Anterior cingulate cortex (tissue), 58 donors: ENCODE results near the gene THAP5.

Experiments used
- DNase-seq, 58 donors: peaks; one replicate each; lab custom pipeline; 2025; lab: John Stamatoyannopoulos, UW

The THAP5 gene

DNA sequence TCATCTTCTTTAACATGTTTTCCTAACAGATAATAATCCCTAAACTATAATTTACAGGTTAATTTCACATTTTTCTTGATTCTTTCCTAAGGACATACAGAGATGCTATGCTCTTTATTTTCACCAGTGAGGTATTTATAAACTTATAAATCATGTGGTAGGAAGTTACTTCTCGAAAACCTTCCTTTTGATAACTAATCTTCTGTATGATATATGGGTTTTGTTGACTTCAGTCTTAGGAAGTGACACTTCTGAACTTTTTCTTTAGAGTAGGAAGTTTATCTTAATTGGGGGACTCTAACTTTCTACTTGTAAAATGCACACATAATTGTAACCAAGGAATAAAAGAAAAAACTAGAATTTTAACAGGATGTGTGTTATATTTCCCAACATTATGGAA, 33.8 kb downstream of the THAP5 start:
- no peak for DNase-seq

DNA sequence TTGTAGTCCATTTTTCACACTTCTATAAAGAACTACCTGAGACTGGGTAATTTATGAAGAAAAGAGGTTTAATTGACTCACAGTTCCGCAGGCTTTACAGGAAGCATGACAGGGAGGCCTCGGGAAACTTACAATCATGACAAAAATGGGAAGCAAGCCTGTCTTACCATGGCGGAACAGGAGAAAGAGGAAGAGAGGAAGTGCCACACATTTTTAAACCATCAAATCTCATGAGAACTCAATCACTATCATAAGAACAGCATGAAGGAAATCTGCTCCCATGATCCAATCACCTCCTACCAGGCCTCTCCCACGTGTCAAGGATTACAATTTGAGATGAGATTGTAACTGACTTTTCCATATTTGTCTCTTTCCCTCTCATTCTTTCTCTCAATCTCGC, 34.2 kb downstream of the THAP5 start:
- DNase-seq: no peak

DNA sequence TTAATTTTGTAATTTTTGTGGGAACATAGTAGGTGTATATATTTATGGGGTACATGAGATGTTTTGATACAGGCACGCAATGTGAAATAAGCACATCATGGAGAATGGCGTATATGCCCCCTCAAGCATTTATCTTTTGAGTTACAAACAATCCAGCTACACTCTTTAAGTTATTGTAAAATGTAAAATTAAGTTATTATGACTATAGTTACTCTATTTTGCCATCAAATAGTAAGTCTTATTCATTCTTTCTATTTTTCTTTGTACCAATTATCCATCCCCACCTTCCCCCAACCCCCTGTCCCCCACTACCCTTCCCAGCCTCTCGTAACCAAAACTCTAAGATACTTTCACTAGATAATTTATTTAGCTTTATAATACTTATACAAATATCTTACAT, 35.8 kb downstream of the THAP5 start:
- no peak for DNase-seq

DNA sequence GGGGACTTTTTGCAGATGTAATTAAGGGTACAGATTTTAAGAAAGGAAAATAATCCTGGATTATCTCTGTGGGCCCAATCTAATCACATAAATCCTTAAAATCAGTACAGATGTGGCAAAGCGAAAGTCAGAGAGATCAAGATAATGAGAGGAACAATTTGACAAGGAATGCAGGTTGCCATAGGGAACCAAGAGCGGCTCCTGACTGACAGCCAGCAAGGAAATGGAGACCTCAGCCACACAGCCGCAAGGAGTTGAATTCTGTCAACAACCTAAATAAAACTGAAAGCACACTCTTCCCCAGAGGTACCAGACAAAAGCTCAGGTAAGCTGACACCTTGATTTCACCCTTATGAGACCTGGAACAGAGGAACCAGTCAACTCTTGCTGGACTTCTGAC, 40.2 kb downstream of the THAP5 start:
- DNase-seq: no peak

DNA sequence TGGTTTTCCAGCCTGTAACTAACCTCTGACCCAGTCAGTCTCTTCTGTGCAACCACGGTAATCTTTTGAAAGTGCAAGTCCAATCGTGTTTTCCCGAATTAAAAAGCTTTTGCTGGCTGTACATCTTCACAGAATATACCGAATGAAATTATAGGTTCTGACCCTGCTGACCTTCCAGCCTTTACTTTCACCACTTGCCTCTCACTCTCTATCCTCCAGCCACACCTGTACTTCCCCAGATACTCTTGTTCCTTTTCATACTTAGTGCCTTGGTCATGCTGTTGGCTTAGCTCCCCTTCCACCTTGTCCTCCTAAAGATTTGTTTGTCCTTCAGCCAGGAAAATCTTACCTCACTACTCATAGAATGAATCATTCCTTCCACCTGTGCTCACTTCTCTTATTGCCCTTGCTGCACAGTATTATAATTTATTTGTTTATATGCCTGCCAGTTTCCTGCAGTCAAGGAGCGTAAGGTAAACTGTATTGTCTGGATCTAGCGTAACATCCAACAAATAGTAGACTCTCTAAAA, 41.3 kb downstream of the THAP5 start:
- DNase-seq: no peak

DNA sequence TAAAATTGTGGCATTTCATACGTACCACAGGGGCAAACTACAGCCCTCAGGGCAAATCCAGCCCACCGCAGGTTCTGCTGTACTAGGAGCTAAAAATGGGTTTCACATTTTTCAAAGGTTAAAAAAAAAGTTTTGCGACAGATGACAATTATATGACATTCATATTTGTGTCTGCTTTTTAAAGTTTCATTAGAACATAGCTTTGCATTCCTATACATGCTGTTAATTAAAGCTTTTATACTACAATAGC, 42.8 kb downstream of the THAP5 start:
- DNase-seq: no peak

DNA sequence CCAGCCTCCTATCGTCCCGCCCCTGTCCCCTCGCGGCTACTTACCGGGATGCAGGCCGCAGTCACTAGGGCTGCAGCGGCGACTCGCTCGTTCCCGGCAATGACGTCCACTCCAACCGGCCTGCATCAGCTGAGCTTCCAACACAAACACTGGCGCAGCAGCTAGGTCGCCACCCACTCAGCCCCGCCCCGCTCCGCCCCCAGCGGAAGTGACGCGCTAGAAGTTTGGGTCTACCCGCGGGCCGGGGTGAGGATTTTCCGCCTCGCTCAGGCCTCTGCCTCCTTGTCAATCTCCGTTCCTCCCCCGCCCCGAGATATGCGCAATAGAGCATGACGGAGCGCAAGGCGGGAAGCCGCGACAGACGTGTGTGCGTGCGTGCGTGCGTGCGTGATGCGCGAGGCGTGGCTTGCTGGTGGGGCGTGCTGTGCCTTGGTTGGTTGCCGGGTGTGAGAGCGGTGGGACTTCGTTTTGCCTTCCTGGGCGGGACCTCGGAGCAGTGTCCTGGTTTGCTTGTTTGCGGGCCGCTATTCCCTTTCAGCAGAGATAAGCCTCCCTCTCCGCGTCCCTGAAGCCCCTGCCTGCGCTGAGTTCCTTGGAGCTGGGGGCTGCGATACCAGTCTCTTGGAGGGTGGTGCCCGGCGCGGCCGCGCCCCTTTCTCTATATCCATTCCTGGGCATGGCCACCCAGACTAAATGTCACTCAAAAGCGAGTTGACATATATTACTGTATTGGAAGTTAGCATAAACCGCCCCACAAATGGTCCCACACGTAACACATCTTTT, 43.3 kb downstream of the THAP5 start, which contains the start of gene PNPLA8:
TSS of gene PNPLA8 (minus strand) at position 151 of the 783 bp plus-strand sequence. CDS start 10,644 bp downstream, outside the sequence.
- peak; percentile 96 to 100 (median 100) for DNase-seq

DNA sequence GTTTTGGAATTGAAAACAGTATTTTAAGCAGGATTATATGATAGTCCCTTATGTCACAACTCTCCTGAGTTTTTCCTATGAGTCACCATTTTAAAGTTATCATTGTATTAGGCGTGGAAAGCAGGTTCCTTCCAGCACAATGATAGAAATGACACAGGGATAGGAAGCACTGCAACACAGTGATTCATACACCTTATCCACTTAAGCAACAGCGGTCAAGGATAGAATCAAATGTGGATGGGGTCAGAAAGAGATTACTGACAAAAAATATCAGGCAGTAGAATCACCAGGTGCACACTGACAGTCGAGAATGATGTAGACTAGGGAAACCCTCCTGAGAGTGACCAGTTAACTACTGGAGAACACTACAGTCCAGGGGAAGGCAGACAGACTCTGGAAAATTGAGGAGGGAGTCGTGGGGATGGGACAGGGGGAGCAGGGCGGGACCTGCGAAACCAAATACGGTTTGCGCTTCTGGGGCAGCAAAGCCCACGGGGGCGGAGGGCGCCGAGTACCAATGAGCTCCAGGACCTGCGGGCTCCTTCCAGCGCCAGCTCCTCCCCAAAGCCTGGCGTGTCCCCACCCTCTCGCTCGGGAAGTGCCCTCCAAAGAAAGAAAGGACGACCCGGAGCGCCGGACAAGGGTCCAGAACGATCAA, 44.0 kb downstream of the THAP5 start:
- DNase-seq: peak in 6 of 58 donors; percentile 87 to 92 (median 89)

DNA sequence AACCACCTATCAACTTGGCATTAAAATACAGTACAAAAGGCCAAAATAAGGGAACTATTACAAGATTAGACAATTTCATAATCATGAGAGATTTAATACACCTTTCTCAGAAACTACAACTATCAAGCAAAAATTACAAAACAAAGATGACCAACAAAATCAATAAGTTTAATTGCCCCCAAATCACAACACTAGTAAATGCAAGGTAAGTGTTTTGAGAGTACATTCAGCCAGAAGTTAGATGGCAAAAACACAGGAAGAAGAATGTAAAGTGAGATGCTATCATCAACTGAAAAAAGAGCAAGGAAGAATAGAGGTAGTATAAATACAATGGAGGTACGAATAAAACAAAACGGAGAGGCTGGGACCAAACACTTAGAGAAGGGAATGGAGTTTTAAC, 46.7 kb downstream of the THAP5 start:
- DNase-seq: no peak

DNA sequence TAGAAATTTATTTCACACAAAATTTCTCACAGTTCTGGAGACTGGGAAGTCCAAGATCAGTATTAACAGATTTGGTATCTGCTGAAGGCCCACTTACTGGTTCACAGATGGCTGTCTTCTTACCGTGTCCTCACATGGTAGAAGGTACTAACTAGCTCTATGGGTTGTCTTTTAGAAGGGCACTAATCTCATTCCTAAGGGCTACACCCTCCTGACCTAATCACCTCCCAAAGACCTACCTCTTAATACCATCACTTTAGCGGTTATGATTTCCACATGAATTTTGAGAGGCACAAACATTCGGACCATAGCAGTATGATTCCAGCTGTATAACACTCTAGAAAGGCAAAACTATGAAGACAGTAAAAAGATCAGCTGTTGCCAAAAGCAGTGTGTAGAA, 51.6 kb downstream of the THAP5 start:
- DNase-seq: no peak

DNA sequence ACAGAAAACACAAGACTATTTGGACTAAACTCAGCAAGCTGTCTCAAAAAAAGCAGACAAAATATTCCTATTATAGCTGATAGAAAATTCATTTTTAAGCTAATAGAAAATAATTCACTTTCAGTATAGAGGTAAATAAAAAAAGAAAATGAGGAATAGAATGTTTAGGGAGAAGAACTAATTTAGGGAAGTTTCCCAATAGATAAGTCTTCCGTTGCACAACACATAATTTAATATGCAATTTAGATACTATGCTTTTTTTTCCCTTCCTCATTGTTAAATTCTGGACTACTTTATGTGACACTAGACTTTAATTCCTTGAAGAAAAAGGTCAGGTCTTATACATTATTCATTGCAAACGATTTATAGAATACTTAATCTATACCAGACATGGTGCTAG, 53.9 kb downstream of the THAP5 start:
- DNase-seq: no peak

DNA sequence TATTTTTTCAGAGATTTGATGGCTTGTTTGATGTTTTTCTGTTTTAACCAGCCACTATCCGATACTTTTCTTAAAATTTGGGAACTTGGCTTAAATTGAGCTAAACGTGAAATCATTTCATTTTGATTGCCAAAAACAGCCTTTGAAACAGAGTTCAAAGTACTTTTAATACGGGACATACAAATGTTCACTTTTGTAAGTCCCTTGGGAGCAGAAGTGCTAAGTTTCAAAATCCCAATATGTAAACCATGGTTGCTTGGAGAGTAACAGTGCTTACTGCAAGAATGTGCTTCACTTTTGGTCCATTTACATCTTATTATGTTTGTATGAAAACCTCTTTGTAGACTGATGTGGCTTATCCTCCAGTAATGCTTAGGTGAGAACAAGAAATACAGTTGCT, 54.5 kb downstream of the THAP5 start:
- peak in 1 of 58 donors; percentile 2 for DNase-seq
